Mucosa of descending colon (tissue), 3 donors: ENCODE results near the gene MYO16. TPM values are rescaled to one million over a fixed set of nuclear protein-coding genes. Genes with fewer than 3 reads are reported as not detected.

Experiments
- ATAC-seq: fragments of 200-7000 bp; cut with Tn5 transposase; one replicate; pipeline ENCODE4 v1.9.1; 2020; ENCODE audit warnings: mild to moderate bottlenecking, moderate library complexity
- DNase-seq, 3 donors: peaks; one replicate each; pipeline ENCODE4 v3.0.0-alpha.2; 2020
- H3K36me3 ChIP-seq: fragments of 200-600 bp; one replicate; pipeline ENCODE4 v1.8.0; 2021; ENCODE audit warnings: low read depth, mild to moderate bottlenecking
- H3K4me1 ChIP-seq: fragments of 200-600 bp; one replicate; pipeline ENCODE4 v1.8.0; 2021; ENCODE audit warnings: low read depth, mild to moderate bottlenecking
- H3K4me3 ChIP-seq: fragments of 200-600 bp; one replicate; pipeline ENCODE4 v1.8.0; 2021; ENCODE audit warnings: mild to moderate bottlenecking
- H3K9me3 ChIP-seq: fragments of 200-600 bp; one replicate; pipeline ENCODE4 v1.8.0; 2021; ENCODE audit warnings: mild to moderate bottlenecking
- CTCF ChIP-seq: fragments of 200-600 bp; IDR thresholded peaks from one replicate; pipeline ENCODE4 v1.8.0; 2022; ENCODE audit warnings: antibody characterized with exemption, mild to moderate bottlenecking
- intact Hi-C, 2 donors: fragments of 100-400 bp; cut with DNase I in 1 of 2; cut with micrococcal nuclease in 1 of 2; formaldehyde crosslinking; loops; one replicate each; pipeline versions ENCODE4 v1.11.0 to v1.11.1; 2022; cut with DNase I, micrococcal nuclease
- total RNA-seq, 3 donors: library from RNA; stranded (reverse); fragmentation: NEBNext Ultra II Directional in 2 of 3; extraction: Animal tissue kit (Norgen Biotek cat#: 25700) in 2 of 3; gene quantifications; one replicate each; pipeline versions ENCODE4 v1.2.1 to v1.2.4, GENCODE V29; 2021 to 2023
- donor health status: DM: no; HTN: no; CAD: no; lungs with moderate emphysema.
- donor health status: DM: no; HTN: no; CAD: no.
- donor health status: DM: no; HTN: yes; CAD: no.

MYO16 gene
- total RNA-seq, 3 donors from 2014 or later: 0.06 TPM; not detected in 2

GRCh38 chr13:109072505-109072904, 443.1 kb downstream of the MYO16 start:
- no peaks in the 10 kb centered on the region for H3K9me3 ChIP-seq
- intact Hi-C loops: no loop called here
- H3K4me1 ChIP-seq: no peaks in the 10 kb centered on the region
- no peak for DNase-seq
- no peak for ATAC-seq
- H3K4me3 ChIP-seq: no peak overlapping the region
- no peak for TF ChIP-seq CTCF
- H3K36me3 ChIP-seq: no peaks in the 10 kb centered on the region

- no peak for DNase-seq
- H3K9me3 ChIP-seq: no peaks in the 10 kb centered on the region
- no peak for TF ChIP-seq CTCF
- no peaks in the 10 kb centered on the region for H3K36me3 ChIP-seq
- ATAC-seq: no peak
- intact Hi-C loops: no loop called here
- H3K4me3 ChIP-seq: no peak overlapping the region
- no peaks in the 10 kb centered on the region for H3K4me1 ChIP-seq
These were observed 445.0 kb downstream of the MYO16 start for GRCh38 chr13:109074436-109074835.

GRCh38 chr13:109074853-109075252, 445.4 kb downstream of the MYO16 start:
- intact Hi-C loops: no loop called here
- DNase-seq (no peak), ATAC-seq (no peak)
- H3K9me3 ChIP-seq: no peaks in the 10 kb centered on the region
- no peaks in the 10 kb centered on the region for H3K36me3 ChIP-seq
- TF ChIP-seq CTCF: no peak
- no peak overlapping the region for H3K4me3 ChIP-seq
- no peaks in the 10 kb centered on the region for H3K4me1 ChIP-seq

GRCh38 chr13:109087916-109088623, 458.7 kb downstream of the MYO16 start:
- ATAC-seq: no peak
- intact Hi-C loops: no loop called here
- H3K4me3 ChIP-seq: no peak overlapping the region

GRCh38 chr13:109088624-109088917, 459.2 kb downstream of the MYO16 start:
- Histone ChIP-seq H3K36me3 (no peaks in the 10 kb centered on the region), H3K4me1 (no peaks in the 10 kb centered on the region), H3K4me3 (no peak overlapping the region), H3K9me3 (no peaks in the 10 kb centered on the region)
- no peak for ATAC-seq
- intact Hi-C loops: no loop called here
- no peak for DNase-seq
- no peak for TF ChIP-seq CTCF

More at GRCh38 chr13:109087916-109088623, 458.7 kb downstream of the MYO16 start:
- Histone ChIP-seq H3K9me3 (no peaks in the 10 kb centered on the region), H3K36me3 (no peaks in the 10 kb centered on the region), H3K4me1 (no peaks in the 10 kb centered on the region)
- DNase-seq: no peak
- TF ChIP-seq CTCF: no peak

GRCh38 chr13:109090796-109091195, 461.4 kb downstream of the MYO16 start:
- no peak for ATAC-seq
- intact Hi-C loops: no loop called here
- no peaks in the 10 kb centered on the region for H3K36me3 ChIP-seq
- H3K4me3 ChIP-seq: no peak overlapping the region
- no peak for DNase-seq
- TF ChIP-seq CTCF: no peak
- no peaks in the 10 kb centered on the region for H3K9me3 ChIP-seq
- no peaks in the 10 kb centered on the region for H3K4me1 ChIP-seq
